HG03139 (cell line): ENCODE results near the gene ABO.
"Not testable (repeated sequence)": the region's sequence is repeated elsewhere in the genome, so short reads cannot be mapped to it uniquely, and the experiment has no call there.

Experiments
- ATAC-seq: cut with Tn5 transposase; IDR thresholded peaks from one replicate; pipeline ENCODE4 v1.9.1; 2021; ENCODE audit not compliant: unreplicated experiment

The ABO gene

GRCh38 chr9:133264235-133264764 is 10.7 kb downstream of the ABO start:
- ATAC-seq = no peak

GRCh38 chr9:133263557-133263956 is 11.4 kb downstream of the ABO start:
- no peak for ATAC-seq

- ATAC-seq = no peak
Observed at GRCh38 chr9:133262226-133262625, 12.8 kb downstream of the ABO start.

GRCh38 chr9:133261753-133262120 is 13.3 kb downstream of the ABO start:
- ATAC-seq = no peak

GRCh38 chr9:133261103-133261752 is 13.8 kb downstream of the ABO start:
- no peak for ATAC-seq

- no peak for ATAC-seq
Observed at GRCh38 chr9:133260334-133261102, 14.5 kb downstream of the ABO start.

- no peak for ATAC-seq
Observed at GRCh38 chr9:133258061-133259015, 16.7 kb downstream of the ABO start.

GRCh38 chr9:133257465-133257956 is 17.5 kb downstream of the ABO start:
- ATAC-seq = no peak

- ATAC-seq = no peak
Observed at GRCh38 chr9:133256686-133257091, 18.3 kb downstream of the ABO start.

GRCh38 chr9:133256136-133256461 is 18.9 kb downstream of the ABO start:
- no peak for ATAC-seq

GRCh38 chr9:133255371-133256135 is 19.4 kb downstream of the ABO start:
- ATAC-seq = no peak

GRCh38 chr9:133254471-133254870 is 20.5 kb downstream of the ABO start:
- ATAC-seq = no peak

GRCh38 chr9:133253268-133253667 is 21.7 kb downstream of the ABO start:
- no peak for ATAC-seq

GRCh38 chr9:133252301-133253020 is 22.5 kb downstream of the ABO start:
- no peak for ATAC-seq

GRCh38 chr9:133251773-133252172 is 23.2 kb downstream of the ABO start:
- no peak for ATAC-seq

- ATAC-seq = not testable (repeated sequence)
Observed at GRCh38 chr9:133251221-133251620, 23.8 kb downstream of the ABO start.

GRCh38 chr9:133250741-133251170 is 24.2 kb downstream of the ABO start:
- ATAC-seq = no peak

GRCh38 chr9:133249337-133249736 is 25.7 kb downstream of the ABO start:
- ATAC-seq = no peak

GRCh38 chr9:133248726-133249295 is 26.2 kb downstream of the ABO start:
- no peak for ATAC-seq
